ENCODE measurements around the gene DSEL.

DSEL gene

GRCh38 chr18:67516539-67517443 lies at the start of gene DSEL:
TSS of gene DSEL (minus strand) at chr18:67516720. CDS start at chr18:67514608, 2,112 bp downstream.
- in situ Hi-C loops (cut with HindIII; ENCODE audit: low sequenced_read_pairs) = no loop called here

GRCh38 chr18:67553437-67553836 lies 36.9 kb upstream of the DSEL start:
- in situ Hi-C loops (cut with HindIII; ENCODE audit: low sequenced_read_pairs) = no loop called here

GRCh38 chr18:67550872-67551520 lies 34.5 kb upstream of the DSEL start:
- in situ Hi-C loops (cut with HindIII; ENCODE audit: low sequenced_read_pairs) = no loop called here

GRCh38 chr18:67549946-67550345 lies 33.4 kb upstream of the DSEL start:
- in situ Hi-C loops (cut with HindIII; ENCODE audit: low sequenced_read_pairs) = no loop called here

GRCh38 chr18:67545681-67546080 lies 29.2 kb upstream of the DSEL start:
- in situ Hi-C loops (cut with HindIII; ENCODE audit: low sequenced_read_pairs) = no loop called here

- in situ Hi-C loops (cut with HindIII; ENCODE audit: low sequenced_read_pairs) = no loop called here
Observed at GRCh38 chr18:67540559-67540958, 24.0 kb upstream of the DSEL start.

GRCh38 chr18:67531929-67532328 lies 15.4 kb upstream of the DSEL start:
- in situ Hi-C loops (cut with HindIII; ENCODE audit: low sequenced_read_pairs) = loop anchor here (5.0 kb wide), 1 partner anchor 80 kb away; no protein-coding TSS in a partner anchor

GRCh38 chr18:67525328-67526099 lies 9.0 kb upstream of the DSEL start:
- in situ Hi-C loops (cut with HindIII; ENCODE audit: low sequenced_read_pairs) = no loop called here

GRCh38 chr18:67520351-67520921 lies 3.9 kb upstream of the DSEL start:
- in situ Hi-C loops (cut with HindIII; ENCODE audit: low sequenced_read_pairs) = no loop called here

GRCh38 chr18:67519592-67519991 lies 3.1 kb upstream of the DSEL start:
- in situ Hi-C loops (cut with HindIII; ENCODE audit: low sequenced_read_pairs) = no loop called here

- in situ Hi-C loops (cut with HindIII; ENCODE audit: low sequenced_read_pairs) = no loop called here
Observed at GRCh38 chr18:67518566-67518965, 2.0 kb upstream of the DSEL start.

- in situ Hi-C loops (cut with HindIII; ENCODE audit: low sequenced_read_pairs) = no loop called here
Observed at GRCh38 chr18:67517444-67517765, 885 bp upstream of the DSEL start.

- in situ Hi-C loops (cut with HindIII; ENCODE audit: low sequenced_read_pairs) = no loop called here
Observed at GRCh38 chr18:67515942-67516538, 480 bp downstream of the DSEL start.

GRCh38 chr18:67514901-67515540 lies 1.5 kb downstream of the DSEL start:
- in situ Hi-C loops (cut with HindIII; ENCODE audit: low sequenced_read_pairs) = no loop called here

- in situ Hi-C loops (cut with HindIII; ENCODE audit: low sequenced_read_pairs) = no loop called here
Observed at GRCh38 chr18:67514465-67514864, 2.1 kb downstream of the DSEL start.

- in situ Hi-C loops (cut with HindIII; ENCODE audit: low sequenced_read_pairs) = no loop called here
Observed at GRCh38 chr18:67513280-67513679, 3.2 kb downstream of the DSEL start.

- in situ Hi-C loops (cut with HindIII; ENCODE audit: low sequenced_read_pairs) = no loop called here
Observed at GRCh38 chr18:67511840-67512239, 4.7 kb downstream of the DSEL start.

- in situ Hi-C loops (cut with HindIII; ENCODE audit: low sequenced_read_pairs) = no loop called here
Observed at GRCh38 chr18:67510831-67511230, 5.7 kb downstream of the DSEL start.

GRCh38 chr18:67509741-67510391 lies 6.7 kb downstream of the DSEL start:
- in situ Hi-C loops (cut with HindIII; ENCODE audit: low sequenced_read_pairs) = no loop called here

- in situ Hi-C loops (cut with HindIII; ENCODE audit: low sequenced_read_pairs) = no loop called here
Observed at GRCh38 chr18:67508146-67508545, 8.4 kb downstream of the DSEL start.

Data from endothelial cell of hepatic sinusoid (primary cell).